K562 (cell line): ENCODE results near the gene FOXF2. TPM values are rescaled to one million over a fixed set of nuclear protein-coding genes. Genes with fewer than 3 reads are reported as not detected.

Source experiments
- ATAC-seq: fragments of 200-7000 bp; cut with Tn5 transposase; 3 replicates; pipeline ENCODE4 v1.9.1; 2020; ENCODE audit warnings: moderate library complexity
- BruUV-seq: library from RNA; stranded (reverse); fragments of 400-500 nt; replicated peaks from 2 replicates; lab custom pipeline; 2021; lab: Mats Ljungman, UMichigan
- CTCF ChIA-PET: fragments of 300-600 bp; formaldehyde crosslinking; extraction: SDS; loops from one replicate; lab custom pipeline; 2021; ENCODE audit warnings: low intra/inter-chr PET ratio; lab: Yijun Ruan, JAX
- POLR2A ChIA-PET: fragments of 300-600, 350-650 bp; sonication (Branson Sonifier 250); formaldehyde crosslinking; extraction: SDS; loops from one replicate; lab custom pipeline; 2021; ENCODE audit warnings: antibody characterized with exemption, inconsistent platforms; lab: Yijun Ruan, JAX
- DNase-seq, 4 experiments: peaks; one replicate each; pipeline versions ENCODE4 v3.0.0 to v3.0.0-alpha.2; 2011 to 2018; ENCODE audit warnings: low spot score in 3 of 4, mixed read lengths in 3 of 4; ENCODE audit errors: extremely low read depth in 1 of 4
- FAIRE-seq: peaks from 2 replicates; lab custom pipeline; 2011; peaks lifted over from hg19 to GRCh38; lab: Jason Lieb, UNC
- H2AFZ ChIP-seq: 2 replicates; pipeline ENCODE4 v1.6.0; 2011; ENCODE audit warnings: low read depth, low read length, control low read depth, inconsistent platforms
- H3K27ac ChIP-seq: fragments of 200-600 bp; 3 replicates; pipeline ENCODE4 v1.8.0; 2011; ENCODE audit warnings: low read depth, mild to moderate bottlenecking, control low read depth, inconsistent platforms, low read length, moderate library complexity, mixed read lengths; ENCODE audit errors: extremely low read depth
- H3K27me3 ChIP-seq, 2 experiments: fragments of 300-600 bp in 1 of 2; 2 replicates in 1 of 2; 3 replicates in 1 of 2; pipeline versions ENCODE4 v1.6.0 to v1.8.0; 2011; ENCODE audit warnings: inconsistent platforms in 2 of 2, low read length in 2 of 2, mild to moderate bottlenecking in 1 of 2, mixed read lengths in 1 of 2, moderate library complexity in 1 of 2; ENCODE audit not compliant: control insufficient read depth in 2 of 2, insufficient read depth in 2 of 2
- H3K36me3 ChIP-seq: fragments of 300-600 bp; 3 replicates; pipeline ENCODE4 v1.8.0; 2011; ENCODE audit warnings: mild to moderate bottlenecking, low read length, inconsistent platforms; ENCODE audit not compliant: control insufficient read depth, insufficient read depth
- H3K4me1 ChIP-seq, 2 experiments: fragments of 200-600 bp in 1 of 2; replicated peaks in 1 of 2; 2 replicates in 1 of 2; 3 replicates in 1 of 2; pipeline versions ENCODE4 v1.5.1 to v1.8.0; 2011; ENCODE audit warnings: inconsistent platforms in 2 of 2, low read length in 2 of 2, mild to moderate bottlenecking in 1 of 2, mixed read lengths in 1 of 2, moderate library complexity in 1 of 2; ENCODE audit not compliant: control insufficient read depth in 2 of 2, insufficient read depth in 2 of 2
- H3K4me2 ChIP-seq: 2 replicates; pipeline ENCODE4 v1.6.1; 2011; ENCODE audit warnings: low read length, control low read depth, inconsistent platforms, mixed read lengths; ENCODE audit not compliant: insufficient read depth
- H3K4me3 ChIP-seq: fragments of 200-600 bp; sonication (generic), shearing (Covaris generic); 2 replicates; pipeline ENCODE4 v1.5.1; 2016; ENCODE audit warnings: control low read depth, inconsistent platforms
- H3K79me2 ChIP-seq: fragments of 200-600 bp; 3 replicates; pipeline ENCODE4 v1.8.0; 2011; ENCODE audit warnings: low read length, inconsistent platforms; ENCODE audit not compliant: control insufficient read depth, insufficient read depth
- H3K9ac ChIP-seq, 2 experiments: 2 replicates each; pipeline versions ENCODE4 v1.6.0 to v1.6.1; 2011; ENCODE audit warnings: low read depth in 2 of 2, low read length in 2 of 2, control low read depth in 1 of 2, inconsistent platforms in 1 of 2, mild to moderate bottlenecking in 1 of 2, mixed read lengths in 1 of 2; ENCODE audit not compliant: insufficient read depth in 1 of 2
- H3K9me1 ChIP-seq: one replicate; pipeline ENCODE4 v1.6.0; 2011; ENCODE audit warnings: inconsistent platforms, mild to moderate bottlenecking, low read length, moderate library complexity; ENCODE audit not compliant: control insufficient read depth, insufficient read depth
- H3K9me3 ChIP-seq: replicated peaks from 2 replicates; pipeline ENCODE4 v1.5.1; 2011; ENCODE audit warnings: low read depth, low read length, inconsistent platforms; ENCODE audit not compliant: control insufficient read depth, insufficient read depth
- H4K20me1 ChIP-seq: replicated peaks from 2 replicates; pipeline ENCODE4 v1.6.1; 2011; ENCODE audit warnings: low read length, inconsistent platforms, mixed read lengths; ENCODE audit not compliant: control insufficient read depth, insufficient read depth
- CEBPB ChIP-seq: fragments of 450-650 bp; IDR thresholded peaks from 2 replicates; pipeline ENCODE4 v1.6.1; 2016; ENCODE audit warnings: missing genetic modification characterization, missing compliant biosample characterization
- CEBPG ChIP-seq, 3 experiments: fragments of 200-800 bp in 1 of 3; sonication (Bioruptor generic) in 1 of 3; sonication (generic) in 1 of 3; formaldehyde crosslinking in 1 of 3; IDR thresholded peaks in 2 of 3; conservative IDR thresholded peaks in 1 of 3; 2 replicates each; pipeline versions ENCODE4 v1.6.1 to v1.8.0; 2016 to 2022; ENCODE audit warnings: missing compliant biosample characterization in 2 of 3, missing genetic modification characterization in 2 of 3, mild to moderate bottlenecking in 1 of 3, missing genetic modification reagents in 1 of 3
- SIN3A ChIP-seq, 2 experiments: fragments of 150-350 bp in 1 of 2; IDR thresholded peaks; 2 replicates each; pipeline ENCODE4 v1.6.1; 2011 to 2016; ENCODE audit warnings: borderline replicate concordance in 2 of 2, low read depth in 2 of 2, low read length in 2 of 2, mild to moderate bottlenecking in 2 of 2, moderate library complexity in 2 of 2; ENCODE audit not compliant: control insufficient read depth in 1 of 2
- WGBS: fragments of 100-300 bp; shearing (Covaris generic); methylation state at CpG from one replicate; pipeline ENCODE4 v1.1.6; 2016; ENCODE audit warnings: low coverage, mixed read lengths; ENCODE audit not compliant: insufficient coverage; ENCODE audit errors: missing lambda C conversion rate; 5-methylcytosine and 5-hydroxymethylcytosine counted together
- in situ Hi-C: fragments of 300-500 bp; cut with MboI; formaldehyde crosslinking; loops from 4 replicates; pipeline ENCODE4 v1.15.0; 2018; ENCODE audit warnings: inconsistent platforms, mixed read lengths
- intact Hi-C: fragments of 100-400 bp; cut with micrococcal nuclease; formaldehyde crosslinking; loops from 2 replicates; pipeline ENCODE4 v1.14.2; 2022
- polyA plus RNA-seq, 8 experiments: library from polyadenylated mRNA; depleted of rRNA in 4 of 8; stranded (reverse) in 5 of 8; unstranded in 3 of 8; fragments of >200 nt; fragmentation: Nextera tagmentation in 2 of 8; fragmentation: Illumina TruSeq in 1 of 8; extraction: Ambion mirVana in 2 of 8; extraction: Trizol in 1 of 8; gene quantifications; 2 replicates each; pipeline versions ENCODE4 v1.2.1 to v1.2.3, GENCODE V29; 2011 to 2014; ENCODE audit warnings: inconsistent platforms in 1 of 8, missing spikeins in 1 of 8
- total RNA-seq, 7 experiments: library from RNA; depleted of rRNA in 6 of 7; stranded (reverse); fragments of >200 nt in 6 of 7; fragmentation: Illumina TruSeq in 2 of 7; extraction: Trizol in 2 of 7; gene quantifications; 2 replicates each; pipeline versions ENCODE4 v1.2.1 to v1.2.3, GENCODE V29; 2011 to 2021; ENCODE audit warnings: low replicate concordance in 1 of 7

The FOXF2 gene
- total and polyA plus RNA-seq, 9 of the 15 experiments (the other 6 are each of a cell fraction or from before 2014, with no cell fraction given): not detected

DNA sequence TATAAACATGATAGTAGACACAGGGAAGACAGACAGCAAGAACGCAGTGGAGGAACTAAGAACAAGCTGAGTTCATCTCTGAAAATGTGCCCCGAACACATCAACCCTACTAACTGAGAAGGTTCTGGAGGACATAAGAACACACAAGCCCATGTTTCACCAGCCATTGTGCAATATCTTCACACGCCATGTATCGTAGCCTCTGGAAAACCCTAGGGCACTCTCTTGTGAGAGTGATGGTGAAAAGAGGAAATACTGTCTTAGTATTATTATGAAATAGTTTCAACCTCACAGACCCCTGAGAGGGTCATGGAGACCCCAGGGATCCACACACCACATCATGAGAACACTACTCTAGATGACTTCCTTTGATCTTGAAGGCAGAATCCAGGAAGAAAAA, 26.1 kb upstream of the FOXF2 start:
- DNase-seq: no peak
- ChIA-PET CTCF (no interaction called here), POLR2A (no interaction called here)
- H3K4me3 ChIP-seq: no peak overlapping the region
- in situ Hi-C loops (no loop called here), intact Hi-C loops (no loop called here)
- H3K9me3 ChIP-seq: no peaks in the 10 kb centered on the region
- H3K9ac ChIP-seq: no peak overlapping the region
- H4K20me1 ChIP-seq: no peaks in the 10 kb centered on the region
- no peak overlapping the region for H2AFZ ChIP-seq
- no peaks in the 10 kb centered on the region for H3K9me1 ChIP-seq
- no peaks in the 10 kb centered on the region for H3K79me2 ChIP-seq
- H3K4me1 ChIP-seq: no peaks in the 10 kb centered on the region
- BruUV-seq: no TSS peak
- ATAC-seq: no peak
- H3K36me3 ChIP-seq: no peaks in the 10 kb centered on the region
- H3K27ac ChIP-seq: no peak overlapping the region
- H3K27me3 ChIP-seq: peaks cover 0 to 4% of the 10 kb centered on the region in 2 experiments; a peak in 2 of 5 replicates
- FAIRE-seq: no peak
- 0% methylated on average over 4 of the region's 4 CpGs for whole genome bisulfite sequencing
- no peak overlapping the region for H3K4me2 ChIP-seq
- TF ChIP-seq SIN3A (IDR thresholded peaks at IDR 0.05; ENCODE audit: borderline replicate concordance in 2 of 2, control insufficient read depth in 1 of 2, low read depth in 2 of 2, low read length in 2 of 2): no peak
- peak; percentile 25; the same call in 1 of the 2 replicates for TF ChIP-seq CEBPB (tag)
- no peak for TF ChIP-seq CEBPG (CRISPR knock-in tag; IDR thresholded peaks at IDR 0.05)
- TF ChIP-seq CEBPG (tag; conservative IDR thresholded peaks at IDR 0.05 in 1 of 2, IDR thresholded peaks at IDR 0.05 in 1 of 2): peak in 1 of 2 experiments; percentile 52; a peak in 2 of 4 replicates
